ENCODE data around the gene TUBB8.
"Not testable (repeated sequence)": the region's sequence is repeated elsewhere in the genome, so short reads cannot be mapped to it uniquely, and the experiment has no call there.

Gene TUBB8

GRCh38 chr10:11260-11659 is 37.8 kb downstream of the TUBB8 start:
- not testable (repeated sequence) for H3K4me3 ChIP-seq (ENCODE audit: low read depth, low read length); DNase-seq (ENCODE audit: low read depth)
- peak; percentile 63 for TF ChIP-seq CTCF (IDR thresholded peaks at IDR 0.05; ENCODE audit: control insufficient read depth, extremely low read depth, insufficient read depth)

DNA sequence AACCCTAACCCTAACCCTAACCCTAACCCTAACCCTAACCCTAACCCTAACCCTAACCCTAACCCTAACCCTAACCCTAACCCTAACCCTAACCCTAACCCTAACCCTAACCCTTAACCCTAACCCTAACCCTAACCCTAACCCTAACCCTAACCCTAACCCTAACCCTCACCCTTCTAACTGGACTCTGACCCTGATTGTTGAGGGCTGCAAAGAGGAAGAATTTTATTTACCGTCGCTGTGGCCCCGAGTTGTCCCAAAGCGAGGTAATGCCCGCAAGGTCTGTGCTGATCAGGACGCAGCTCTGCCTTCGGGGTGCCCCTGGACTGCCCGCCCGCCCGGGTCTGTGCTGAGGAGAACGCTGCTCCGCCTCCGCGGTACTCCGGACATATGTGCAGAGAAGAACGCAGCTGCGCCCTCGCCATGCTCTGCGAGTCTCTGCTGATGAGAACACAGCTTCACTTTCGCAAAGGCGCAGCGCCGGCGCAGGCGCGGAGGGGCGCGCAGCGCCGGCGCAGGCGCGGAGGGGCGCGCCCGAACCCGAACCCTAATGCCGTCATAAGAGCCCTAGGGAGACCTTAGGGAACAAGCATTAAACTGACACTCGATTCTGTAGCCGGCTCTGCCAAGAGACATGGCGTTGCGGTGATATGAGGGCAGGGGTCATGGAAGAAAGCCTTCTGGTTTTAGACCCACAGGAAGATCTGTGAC is 38.7 kb downstream of the TUBB8 start:
- not testable (repeated sequence) for H3K4me3 ChIP-seq (ENCODE audit: low read depth, low read length); DNase-seq (ENCODE audit: low read depth)
